ENCODE results near the gene PIEZO2. TPM values are rescaled to one million over a fixed set of nuclear protein-coding genes. Genes with fewer than 3 reads are reported as not detected.
"Not testable (repeated sequence)": the region's sequence is repeated elsewhere in the genome, so short reads cannot be mapped to it uniquely, and the experiment has no call there.

PIEZO2 gene
- polyA plus RNA-seq, 1 donor from 2014 or later, result 0.30 TPM

DNA sequence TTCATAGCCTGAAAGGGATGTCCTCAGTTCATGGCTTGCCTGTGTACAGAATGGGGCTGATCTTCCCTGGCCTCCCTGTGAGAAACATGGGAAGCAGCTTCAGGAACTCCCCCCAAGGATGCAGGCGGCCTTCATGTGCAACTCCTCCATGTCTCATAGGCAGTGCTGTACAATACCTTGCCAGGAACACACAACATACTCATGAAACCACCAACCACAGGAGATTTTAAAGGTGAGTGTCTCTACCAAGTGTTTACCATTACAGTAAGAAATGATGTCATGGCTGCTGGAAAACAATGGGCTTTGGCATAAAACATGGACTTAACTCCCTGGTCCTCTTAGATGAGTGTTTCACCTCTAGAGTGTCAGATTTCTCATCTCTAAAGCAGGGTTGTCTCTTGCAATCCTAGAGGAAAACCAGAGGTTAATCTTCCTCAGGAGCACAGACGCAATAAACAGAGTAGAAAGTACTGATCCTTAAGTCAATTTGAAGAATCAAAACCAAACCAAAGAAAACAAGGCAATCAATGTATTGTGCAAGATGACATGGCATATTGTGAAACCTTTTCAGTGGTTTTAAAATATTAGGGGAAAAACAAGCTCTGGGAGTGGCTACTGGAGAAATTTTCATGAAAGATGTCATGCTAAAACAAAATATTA is 528.6 kb downstream of the PIEZO2 start:
- not testable (repeated sequence) for H2AFZ ChIP-seq (ENCODE audit: low read depth, low read length); H3K79me2 ChIP-seq (replicated peaks; ENCODE audit: insufficient read depth, low read length); H3K27me3 ChIP-seq (ENCODE audit: insufficient read depth, low read depth, low read length); H3K27ac ChIP-seq (ENCODE audit: low read length); H3K9me3 ChIP-seq (ENCODE audit: low read length); H3K4me3 ChIP-seq (ENCODE audit: low read length); H3K9ac ChIP-seq (ENCODE audit: low read length); H3K9me2 ChIP-seq (ENCODE audit: insufficient read depth, low read length); H3K4me2 ChIP-seq (ENCODE audit: low read length); H4K20me1 ChIP-seq (ENCODE audit: insufficient read depth); H3K36me3 ChIP-seq (ENCODE audit: insufficient read depth, low read length); H3F3A ChIP-seq (ENCODE audit: insufficient read depth, low read length, poor library complexity, severe bottlenecking)

Small RNA genes within 50 kb of the gene (small RNA-seq; reads per million reads assigned to genes)
- gene AP001180.3 (0 reads per million in 3 experiments), gene AP001180.5 (0 reads per million in 3 experiments), gene MIR6788 (0 reads per million in 3 experiments)
